Neural crest cell (in vitro differentiated cells): ENCODE data around the gene RIC1. TPM values are rescaled to one million over a fixed set of nuclear protein-coding genes. Genes with fewer than 3 reads are reported as not detected.

Experiments used
- DNase-seq: peaks from one replicate; pipeline ENCODE4 v3.0.0; 2021; ENCODE audit warnings: low read depth, mixed read lengths, low spot score
- H3K27ac Mint-ChIP-seq: one replicate; pipeline ENCODE4 v1.8.0; 2021; ENCODE audit warnings: mild to moderate bottlenecking, mixed read lengths; ENCODE audit not compliant: unreplicated experiment
- H3K27me3 Mint-ChIP-seq: 2 replicates; pipeline ENCODE4 v1.8.0; 2021; ENCODE audit warnings: low read depth, mild to moderate bottlenecking, mixed read lengths
- H3K36me3 Mint-ChIP-seq: 2 replicates; pipeline ENCODE4 v1.8.0; 2021; ENCODE audit warnings: low read depth, mild to moderate bottlenecking, mixed read lengths
- H3K4me1 Mint-ChIP-seq: 2 replicates; pipeline ENCODE4 v1.8.0; 2021; ENCODE audit warnings: mixed read lengths
- H3K4me3 Mint-ChIP-seq: one replicate; pipeline ENCODE4 v1.8.0; 2021; ENCODE audit warnings: mild to moderate bottlenecking, mixed read lengths
- H3K9me3 Mint-ChIP-seq: 2 replicates; pipeline ENCODE4 v1.8.0; 2021; ENCODE audit warnings: mixed read lengths
- CTCF ChIP-seq: fragments of 200-600 bp; sonication (generic); conservative IDR thresholded peaks from 2 replicates; pipeline ENCODE4 v1.5.0; 2021; ENCODE audit warnings: antibody characterized with exemption, mild to moderate bottlenecking
- total RNA-seq: library from RNA; stranded (reverse); gene quantifications from 2 replicates; pipeline ENCODE4 v1.2.1, GENCODE V29; 2021

The RIC1 gene
- total RNA-seq, 1 donor from 2014 or later: 21.6 TPM

- no peak overlapping the region for H3K27ac Mint-ChIP-seq
- H3K27me3 Mint-ChIP-seq: no peaks in the 10 kb centered on the region
- TF ChIP-seq CTCF: no peak
- peaks cover 6% of the 10 kb centered on the region for H3K36me3 Mint-ChIP-seq
- H3K9me3 Mint-ChIP-seq: no peaks in the 10 kb centered on the region
- no peaks in the 10 kb centered on the region for H3K4me1 Mint-ChIP-seq
- no peak overlapping the region for H3K4me3 Mint-ChIP-seq
- DNase-seq: no peak
These were observed 68.0 kb downstream of the RIC1 start for GRCh38 chr9:5696884-5697283.

- H3K36me3 Mint-ChIP-seq: peaks cover 14% of the 10 kb centered on the region
- peaks cover 5% of the 10 kb centered on the region for H3K9me3 Mint-ChIP-seq
- H3K4me3 Mint-ChIP-seq: no peak overlapping the region
- DNase-seq: no peak
- H3K4me1 Mint-ChIP-seq: no peaks in the 10 kb centered on the region
- no peak overlapping the region for H3K27ac Mint-ChIP-seq
- H3K27me3 Mint-ChIP-seq: no peaks in the 10 kb centered on the region
- no peak for TF ChIP-seq CTCF
These were observed 69.1 kb downstream of the RIC1 start for GRCh38 chr9:5698004-5698403.

GRCh38 chr9:5698810-5699556, 70.1 kb downstream of the RIC1 start:
- no peak for TF ChIP-seq CTCF
- H3K4me3 Mint-ChIP-seq: no peak overlapping the region
- H3K27ac Mint-ChIP-seq: no peak overlapping the region
- no peak for DNase-seq
- no peaks in the 10 kb centered on the region for H3K4me1 Mint-ChIP-seq
- peaks cover 8% of the 10 kb centered on the region for H3K9me3 Mint-ChIP-seq
- H3K36me3 Mint-ChIP-seq: peaks cover 19% of the 10 kb centered on the region
- no peaks in the 10 kb centered on the region for H3K27me3 Mint-ChIP-seq

GRCh38 chr9:5708414-5708813, 79.5 kb downstream of the RIC1 start:
- DNase-seq: no peak
- Mint-ChIP-seq H3K36me3 (peaks cover 50% of the 10 kb centered on the region), H3K9me3 (peaks cover 20% of the 10 kb centered on the region), H3K4me3 (no peak overlapping the region), H3K27me3 (no peaks in the 10 kb centered on the region), H3K4me1 (no peaks in the 10 kb centered on the region), H3K27ac (no peak overlapping the region)
- TF ChIP-seq CTCF: no peak

GRCh38 chr9:5712651-5713390, 83.9 kb downstream of the RIC1 start:
- Mint-ChIP-seq H3K36me3 (peaks cover 53% of the 10 kb centered on the region), H3K4me3 (no peak overlapping the region), H3K4me1 (no peaks in the 10 kb centered on the region), H3K27me3 (no peaks in the 10 kb centered on the region), H3K9me3 (peaks cover 13% of the 10 kb centered on the region), H3K27ac (no peak overlapping the region)
- TF ChIP-seq CTCF: no peak
- DNase-seq: no peak
